Fibroblast of lung (primary cell): ENCODE data around the gene ARHGEF25. TPM values are rescaled to one million over a fixed set of nuclear protein-coding genes. Genes with fewer than 3 reads are reported as not detected.

Experiments used
- DNase-seq, 2 donors: peaks; one replicate each; pipeline versions ENCODE4 v3.0.0 to v3.0.0-alpha.2; 2010; ENCODE audit warnings: low read depth in 2 of 2
- H2AFZ ChIP-seq: 2 replicates; pipeline ENCODE4 v1.5.1; 2012; ENCODE audit warnings: low read length, control low read depth, inconsistent platforms
- H3K27ac ChIP-seq: 2 replicates; pipeline ENCODE4 v1.5.1; 2011; ENCODE audit warnings: low read length, control low read depth; ENCODE audit not compliant: insufficient read depth
- H3K27me3 ChIP-seq: 2 replicates; pipeline ENCODE4 v1.5.1; 2011; ENCODE audit warnings: mild to moderate bottlenecking, low read length; ENCODE audit not compliant: control insufficient read depth, insufficient read depth
- H3K36me3 ChIP-seq: 2 replicates; pipeline ENCODE4 v1.5.1; 2011; ENCODE audit warnings: low read length; ENCODE audit not compliant: control insufficient read depth, insufficient read depth
- H3K4me1 ChIP-seq: 2 replicates; pipeline ENCODE4 v1.5.1; 2011; ENCODE audit warnings: low read length; ENCODE audit not compliant: control insufficient read depth, insufficient read depth; ENCODE audit errors: extremely low read depth
- H3K4me2 ChIP-seq: 2 replicates; pipeline ENCODE4 v1.5.1; 2011; ENCODE audit warnings: low read length, control low read depth; ENCODE audit not compliant: insufficient read depth; ENCODE audit errors: extremely low read depth
- H3K4me3 ChIP-seq, 4 experiments: fragments of 200-600 bp in 1 of 4; sonication (generic) in 1 of 4; replicated peaks in 1 of 4; 2 replicates each; pipeline ENCODE4 v1.5.1; 2011 to 2016; ENCODE audit warnings: low read length in 4 of 4, low read depth in 3 of 4, mild to moderate bottlenecking in 3 of 4, control low read depth in 2 of 4, inconsistent platforms in 1 of 4, mixed read lengths in 1 of 4; ENCODE audit not compliant: insufficient read depth in 1 of 4; ENCODE audit errors: control extremely low read depth in 1 of 4
- H3K79me2 ChIP-seq: 2 replicates; pipeline ENCODE4 v1.5.1; 2012; ENCODE audit warnings: mild to moderate bottlenecking, low read length, inconsistent platforms; ENCODE audit not compliant: control insufficient read depth, insufficient read depth
- H3K9ac ChIP-seq: 2 replicates; pipeline ENCODE4 v1.5.1; 2011; ENCODE audit warnings: mild to moderate bottlenecking, low read length, control low read depth; ENCODE audit not compliant: insufficient read depth
- H3K9me3 ChIP-seq: 2 replicates; pipeline ENCODE4 v1.5.1; 2012; ENCODE audit warnings: low read depth, low read length; ENCODE audit not compliant: control insufficient read depth, insufficient read depth
- H4K20me1 ChIP-seq: 2 replicates; pipeline ENCODE4 v1.5.1; 2011; ENCODE audit warnings: low read length; ENCODE audit not compliant: control insufficient read depth, insufficient read depth; ENCODE audit errors: extremely low read depth
- EZH2 ChIP-seq: IDR thresholded peaks from 2 replicates; pipeline ENCODE4 v1.5.1; 2012; ENCODE audit warnings: low read length, control low read depth, mild to moderate bottlenecking; ENCODE audit errors: missing control alignments
- polyA plus RNA-seq, 2 donors: library from polyadenylated mRNA; depleted of rRNA in 1 of 2; stranded (reverse) in 1 of 2; unstranded in 1 of 2; fragments of >200 nt; gene quantifications; 2 replicates each; pipeline ENCODE4 v1.2.1, GENCODE V29; 2011 to 2012; ENCODE audit warnings: missing spikeins in 1 of 2
- total RNA-seq: library from RNA; depleted of rRNA; stranded (reverse); fragments of >200 nt; gene quantifications from 2 replicates; pipeline ENCODE4 v1.2.1, GENCODE V29; 2014
- TF ChIP-seq, protein P1 (sequence below), 2 donors: IDR thresholded peaks in 1 of 2; conservative IDR thresholded peaks in 1 of 2; 1 replicate in 1 of 2; 2 replicates in 1 of 2; pipeline ENCODE4 v1.5.1; 2011 to 2012; ENCODE audit warnings: low read length in 2 of 2, control low read depth in 1 of 2, inconsistent platforms in 1 of 2, low read depth in 1 of 2, mild to moderate bottlenecking in 1 of 2

The ARHGEF25 gene
- total and polyA plus RNA-seq, 2 donors (not counting 1 experiment from before 2014, with no cell fraction given) = 15.7 to 40.0 TPM

DNA sequence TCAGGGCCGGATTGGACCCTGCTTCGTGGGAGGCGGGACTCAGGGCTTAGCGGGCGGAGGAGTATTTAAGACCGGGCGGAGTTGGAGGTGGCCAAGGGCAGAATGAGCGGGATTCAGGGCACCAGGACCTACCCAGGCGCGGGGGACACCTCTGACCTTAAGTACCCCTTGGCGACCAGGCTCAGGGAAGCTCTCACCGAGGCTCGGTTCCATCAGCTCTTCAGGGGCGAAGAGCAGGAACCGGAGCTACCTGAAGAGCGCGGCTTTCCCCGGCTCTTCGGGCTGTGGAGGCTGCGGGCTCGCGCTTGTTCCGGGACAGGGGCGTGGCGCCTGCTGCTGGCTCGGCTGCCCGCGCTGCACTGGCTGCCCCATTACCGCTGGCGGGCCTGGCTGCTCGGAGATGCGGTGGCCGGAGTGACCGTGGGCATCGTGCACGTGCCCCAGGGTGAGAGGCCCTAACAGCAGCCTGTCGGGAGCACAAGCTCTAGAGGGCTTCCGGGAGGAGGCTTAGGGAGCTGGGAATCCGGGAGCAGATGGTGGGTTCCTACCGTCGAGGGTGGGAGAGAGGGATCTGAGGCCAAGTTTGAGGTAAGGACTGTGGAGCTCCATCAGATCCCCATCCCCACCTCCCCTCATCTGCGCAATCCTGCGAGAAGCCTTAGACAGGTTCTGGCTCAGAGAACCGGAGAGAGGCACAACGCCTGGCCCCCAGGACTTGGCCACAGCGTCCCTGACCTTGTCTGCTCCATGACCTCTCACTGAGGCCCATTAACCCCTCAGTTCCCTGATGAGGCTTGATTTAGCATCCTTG lies 8.4 kb downstream of the ARHGEF25 start:
- Histone ChIP-seq H3K79me2 (no peaks in the 10 kb centered on the region), H3K4me1 (peaks cover 5% of the 10 kb centered on the region), H4K20me1 (no peaks in the 10 kb centered on the region), H3K27me3 (peaks cover 31% of the 10 kb centered on the region), H3K4me3 (no peak overlapping the region), H3K27ac (no peak overlapping the region), H3K9ac (no peak overlapping the region), H3K4me2 (no peak overlapping the region), H3K36me3 (no peaks in the 10 kb centered on the region), H3K9me3 (no peaks in the 10 kb centered on the region), H2AFZ (no peak overlapping the region)
- DNase-seq = no peak
- TF ChIP-seq, protein P1, sequence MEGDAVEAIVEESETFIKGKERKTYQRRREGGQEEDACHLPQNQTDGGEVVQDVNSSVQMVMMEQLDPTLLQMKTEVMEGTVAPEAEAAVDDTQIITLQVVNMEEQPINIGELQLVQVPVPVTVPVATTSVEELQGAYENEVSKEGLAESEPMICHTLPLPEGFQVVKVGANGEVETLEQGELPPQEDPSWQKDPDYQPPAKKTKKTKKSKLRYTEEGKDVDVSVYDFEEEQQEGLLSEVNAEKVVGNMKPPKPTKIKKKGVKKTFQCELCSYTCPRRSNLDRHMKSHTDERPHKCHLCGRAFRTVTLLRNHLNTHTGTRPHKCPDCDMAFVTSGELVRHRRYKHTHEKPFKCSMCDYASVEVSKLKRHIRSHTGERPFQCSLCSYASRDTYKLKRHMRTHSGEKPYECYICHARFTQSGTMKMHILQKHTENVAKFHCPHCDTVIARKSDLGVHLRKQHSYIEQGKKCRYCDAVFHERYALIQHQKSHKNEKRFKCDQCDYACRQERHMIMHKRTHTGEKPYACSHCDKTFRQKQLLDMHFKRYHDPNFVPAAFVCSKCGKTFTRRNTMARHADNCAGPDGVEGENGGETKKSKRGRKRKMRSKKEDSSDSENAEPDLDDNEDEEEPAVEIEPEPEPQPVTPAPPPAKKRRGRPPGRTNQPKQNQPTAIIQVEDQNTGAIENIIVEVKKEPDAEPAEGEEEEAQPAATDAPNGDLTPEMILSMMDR (conservative IDR thresholded peaks at IDR 0.05 in 1 of 2, IDR thresholded peaks at IDR 0.05 in 1 of 2; ENCODE audit: low read depth in 1 of 2, low read length in 2 of 2) = no peak
- no peak for TF ChIP-seq EZH2

DNA sequence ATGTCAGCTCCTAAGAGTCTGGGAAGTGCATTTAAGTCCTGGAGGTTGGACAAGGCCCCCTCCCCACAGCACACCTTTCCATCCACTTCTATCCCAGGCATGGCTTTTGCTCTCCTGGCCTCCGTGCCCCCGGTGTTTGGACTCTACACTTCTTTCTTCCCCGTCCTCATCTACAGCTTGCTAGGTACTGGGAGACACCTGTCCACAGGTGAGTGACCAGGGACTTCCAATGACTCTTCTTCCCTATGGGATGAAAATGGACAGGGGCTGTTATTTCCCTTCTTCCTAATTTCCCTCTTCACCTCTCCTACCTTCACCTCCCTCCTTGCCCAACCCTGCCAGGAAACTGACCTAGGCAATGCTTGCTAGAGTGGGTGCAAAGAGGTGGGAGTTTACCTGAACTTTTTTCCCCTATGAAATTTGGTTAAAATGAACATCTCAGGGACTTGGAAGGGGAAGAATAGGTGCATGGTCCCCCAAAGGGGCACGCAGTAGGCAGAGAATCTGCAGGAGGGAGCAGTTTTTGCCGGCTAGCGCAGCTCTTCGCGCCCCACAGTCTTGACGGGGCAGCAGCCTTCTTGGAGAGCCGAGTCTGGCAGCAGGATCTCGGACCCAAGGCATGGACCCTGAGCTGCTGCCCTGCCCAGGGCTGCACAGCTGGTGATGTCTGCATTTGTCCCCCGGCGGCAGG lies 9.2 kb downstream of the ARHGEF25 start:
- Histone ChIP-seq H4K20me1 (no peaks in the 10 kb centered on the region), H3K4me3 (no peak overlapping the region), H2AFZ (no peak overlapping the region), H3K9me3 (no peaks in the 10 kb centered on the region), H3K4me1 (peaks cover 5% of the 10 kb centered on the region), H3K27me3 (peaks cover 31% of the 10 kb centered on the region), H3K79me2 (no peaks in the 10 kb centered on the region), H3K36me3 (no peaks in the 10 kb centered on the region), H3K9ac (no peak overlapping the region), H3K27ac (no peak overlapping the region), H3K4me2 (no peak overlapping the region)
- TF ChIP-seq, protein P1 (conservative IDR thresholded peaks at IDR 0.05 in 1 of 2, IDR thresholded peaks at IDR 0.05 in 1 of 2; ENCODE audit: low read depth in 1 of 2, low read length in 2 of 2) = no peak
- TF ChIP-seq EZH2 = no peak
- DNase-seq = no peak

DNA sequence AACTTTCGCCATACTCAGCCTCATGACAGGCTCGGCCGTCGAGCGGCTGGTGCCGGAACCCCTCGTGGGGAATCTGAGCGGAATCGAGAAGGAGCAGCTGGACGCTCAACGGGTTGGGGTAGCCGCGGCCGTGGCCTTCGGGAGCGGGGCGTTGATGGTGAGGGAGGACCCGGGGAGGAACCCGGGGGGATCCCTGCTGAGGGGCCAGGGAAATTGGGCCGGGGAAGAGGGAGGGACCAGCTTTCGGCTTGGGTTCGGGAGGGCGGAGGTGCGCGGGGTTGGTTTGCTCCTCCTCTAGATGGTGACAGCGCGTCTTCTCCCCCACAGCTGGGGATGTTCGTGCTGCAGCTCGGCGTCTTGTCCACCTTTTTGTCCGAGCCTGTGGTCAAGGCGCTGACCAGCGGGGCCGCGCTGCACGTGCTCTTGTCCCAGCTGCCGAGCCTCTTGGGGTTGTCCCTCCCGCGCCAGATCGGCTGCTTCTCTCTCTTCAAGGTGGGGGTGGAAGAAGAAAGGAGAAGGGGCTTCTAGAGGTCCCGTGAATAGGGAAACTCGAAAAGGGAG lies 9.8 kb downstream of the ARHGEF25 start:
- H3K4me1 ChIP-seq = peaks cover 5% of the 10 kb centered on the region
- H3K36me3 ChIP-seq = no peaks in the 10 kb centered on the region
- no peak for DNase-seq
- no peaks in the 10 kb centered on the region for H3K9me3 ChIP-seq
- peak; percentile 84 for TF ChIP-seq EZH2
- TF ChIP-seq, protein P1 (conservative IDR thresholded peaks at IDR 0.05 in 1 of 2, IDR thresholded peaks at IDR 0.05 in 1 of 2; ENCODE audit: low read depth in 1 of 2, low read length in 2 of 2) = no peak
- H4K20me1 ChIP-seq = no peaks in the 10 kb centered on the region
- H3K27ac ChIP-seq = no peak overlapping the region
- no peaks in the 10 kb centered on the region for H3K79me2 ChIP-seq
- peak overlapping the region; percentile 33 to 53 (median 37) for H3K4me3 ChIP-seq
- peak overlapping the region; percentile 88 for H3K4me2 ChIP-seq
- H3K27me3 ChIP-seq = peaks cover 32% of the 10 kb centered on the region
- H2AFZ ChIP-seq = peak overlapping the region; percentile 26
- no peak overlapping the region for H3K9ac ChIP-seq
